GM21825 (cell line): ENCODE data around the gene PRRC1.

Experiments
- ATAC-seq: cut with Tn5 transposase; IDR thresholded peaks from one replicate; pipeline ENCODE4 v1.9.1; 2021; ENCODE audit warnings: mild to moderate bottlenecking, moderate library complexity; ENCODE audit not compliant: unreplicated experiment

Gene PRRC1

DNA sequence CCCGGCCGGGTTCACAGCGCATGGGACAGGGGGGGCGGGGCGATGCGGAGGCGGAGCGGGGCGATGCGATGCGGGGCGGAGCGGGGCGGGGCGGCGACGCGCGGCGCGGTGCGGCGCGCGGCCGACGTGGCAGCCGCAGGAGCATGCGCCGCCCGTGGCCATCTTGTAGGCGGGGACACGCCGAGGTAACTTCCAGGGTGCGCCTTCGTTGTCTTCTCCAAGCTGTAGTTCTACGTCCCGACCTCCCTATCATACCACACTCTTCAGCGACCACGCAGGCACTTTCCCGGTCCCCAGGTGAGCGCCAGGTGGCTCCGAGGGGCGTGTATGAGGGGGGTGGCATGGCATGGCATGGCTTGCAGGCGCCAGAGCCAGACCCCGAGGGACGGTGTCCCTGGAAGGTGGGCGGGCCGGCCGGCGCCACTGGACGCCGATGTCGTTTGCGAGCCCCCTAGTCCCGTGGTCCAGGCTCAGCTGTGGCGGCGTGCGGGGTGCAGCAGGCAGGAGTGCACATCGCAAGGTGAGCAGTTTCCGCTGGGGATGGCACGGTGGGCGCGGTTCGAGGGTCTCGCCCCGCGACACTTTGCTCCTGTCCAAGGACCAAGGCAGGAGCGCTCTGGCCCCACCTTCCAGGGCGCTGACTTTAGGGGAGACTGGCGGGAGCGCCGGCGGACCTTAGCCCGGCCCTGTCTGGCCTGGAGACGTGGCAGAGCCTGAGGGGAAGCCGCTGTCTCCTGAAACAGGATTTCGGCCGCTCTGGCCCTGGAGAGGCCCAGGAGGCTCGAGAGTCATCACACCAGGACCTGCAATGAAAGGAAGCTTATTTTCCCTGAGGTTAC, at the start of gene PRRC1:
Gene PRRC1 (plus strand): TSS at position 161 of the 839 bp plus-strand sequence. CDS start 5,840 bp downstream, outside the sequence.
- ATAC-seq: peak; percentile 96

GRCh38 chr5:127471211-127471610, 46.2 kb upstream of the PRRC1 start:
- no peak for ATAC-seq

- ATAC-seq: no peak
Observed at GRCh38 chr5:127472700-127473099, 44.7 kb upstream of the PRRC1 start.

GRCh38 chr5:127486471-127486870, 31.0 kb upstream of the PRRC1 start:
- ATAC-seq: no peak

DNA sequence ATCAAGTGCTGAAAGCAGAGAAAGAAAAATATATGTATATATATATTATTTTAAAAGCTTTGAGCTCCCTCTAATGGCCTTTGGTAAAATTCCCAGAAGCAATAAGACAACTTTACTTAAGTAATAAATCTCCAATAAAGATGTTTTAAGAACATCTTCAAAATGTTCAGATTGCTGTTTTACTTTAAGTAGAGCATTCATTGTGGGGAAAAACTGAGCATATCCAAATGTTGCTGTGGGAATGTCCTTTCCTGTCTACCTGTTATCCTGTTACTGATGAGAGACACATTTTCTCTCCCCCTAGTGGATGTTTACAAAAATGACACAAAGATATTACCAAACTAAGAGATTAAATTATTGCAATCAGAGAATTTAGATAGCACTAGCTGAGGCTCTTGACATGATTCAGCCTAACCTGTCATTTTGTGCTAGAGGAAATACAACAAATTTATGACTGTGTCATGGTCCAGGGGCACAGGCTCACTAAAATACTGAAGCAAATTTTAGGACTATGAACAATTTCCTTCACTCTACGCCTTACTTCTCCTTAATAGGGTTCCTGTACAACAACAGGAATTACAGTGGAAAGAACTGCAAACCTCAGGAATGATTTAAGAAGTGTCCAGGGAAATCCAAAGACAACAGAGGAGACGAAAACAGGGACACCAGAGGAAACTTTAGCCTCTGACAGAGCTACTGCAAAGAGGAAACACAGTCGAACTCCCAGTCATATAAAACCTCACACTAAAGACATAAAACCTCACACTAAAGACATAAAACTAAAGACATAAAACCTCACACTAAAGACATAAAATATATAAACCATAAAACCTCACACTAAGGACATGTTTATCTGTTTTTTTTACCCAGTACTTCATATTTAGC, 24.3 kb upstream of the PRRC1 start:
- ATAC-seq: peak; percentile 81

DNA sequence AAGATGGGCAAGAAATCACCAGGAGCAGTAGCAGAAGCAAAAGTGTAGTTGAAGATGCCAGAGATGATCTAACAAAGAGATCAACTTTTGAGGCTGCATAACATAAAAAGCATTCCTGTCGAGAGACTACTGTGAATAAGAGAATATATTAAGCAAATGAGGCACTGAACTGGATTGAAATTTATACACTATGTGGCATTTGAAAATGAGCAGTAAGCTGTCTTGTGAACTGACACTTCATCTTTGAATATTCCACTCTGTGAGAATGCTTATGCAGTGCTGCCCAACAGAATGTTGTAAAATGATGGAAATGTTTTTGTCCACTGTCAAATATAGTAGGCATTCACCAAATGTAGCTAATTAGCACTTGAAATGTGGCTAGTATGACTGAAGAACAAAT, 18.9 kb upstream of the PRRC1 start:
- no peak for ATAC-seq

GRCh38 chr5:127505905-127506304, 11.5 kb upstream of the PRRC1 start:
- ATAC-seq: no peak

DNA sequence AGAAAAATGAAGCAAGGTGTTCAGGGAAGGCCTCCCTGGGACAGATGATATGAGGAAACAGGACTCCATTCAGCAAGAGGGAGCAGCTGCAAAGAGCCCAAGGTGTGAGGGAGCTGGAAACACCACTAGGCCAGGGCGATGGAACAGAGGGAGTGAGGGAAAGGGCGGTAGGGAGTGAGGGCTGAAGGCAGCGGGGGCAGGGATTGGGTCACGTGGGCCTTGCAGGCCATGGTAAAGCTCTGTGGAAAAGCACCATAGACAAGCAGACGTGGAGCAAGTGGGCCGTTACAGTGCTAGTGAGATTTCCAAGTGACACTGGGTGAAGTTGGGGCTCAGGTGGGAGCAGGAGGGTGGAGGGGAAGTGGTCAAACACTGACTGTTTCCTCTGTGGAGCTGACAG, 10.8 kb upstream of the PRRC1 start:
- ATAC-seq: no peak

DNA sequence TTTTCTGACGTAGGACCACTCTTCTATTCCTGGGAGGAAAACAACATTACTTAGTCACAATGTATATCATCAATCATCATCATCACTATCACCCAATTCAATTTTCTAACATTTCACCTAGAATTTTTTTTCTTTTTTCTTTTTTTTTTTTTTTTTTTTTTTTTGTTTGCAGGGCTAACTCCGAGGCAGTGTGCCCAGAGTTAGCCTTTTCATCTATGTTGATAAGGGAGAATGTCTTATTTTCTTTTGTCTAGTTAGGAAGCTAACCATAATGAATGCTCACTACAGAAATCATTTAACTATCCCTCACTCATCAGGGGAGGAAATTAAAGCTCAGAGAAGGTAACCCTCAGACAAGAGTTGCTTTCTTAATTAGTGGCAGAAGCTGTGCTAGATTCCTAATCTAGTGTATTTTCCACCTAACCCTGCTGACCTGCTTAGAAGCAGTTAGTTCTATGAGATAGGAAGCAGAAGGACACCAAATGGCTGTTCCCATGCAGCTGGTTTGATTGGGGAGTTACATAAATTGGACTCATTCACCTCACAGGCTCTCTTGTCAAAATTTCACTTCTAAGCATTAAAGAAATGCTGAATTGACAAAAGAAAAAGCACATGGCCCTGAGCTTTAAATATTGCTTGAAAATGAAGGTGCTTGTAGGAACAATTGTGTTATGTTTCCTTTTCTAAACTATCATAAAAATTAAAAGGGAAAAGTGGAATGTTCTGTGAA, 8.6 kb upstream of the PRRC1 start:
- ATAC-seq: no peak

DNA sequence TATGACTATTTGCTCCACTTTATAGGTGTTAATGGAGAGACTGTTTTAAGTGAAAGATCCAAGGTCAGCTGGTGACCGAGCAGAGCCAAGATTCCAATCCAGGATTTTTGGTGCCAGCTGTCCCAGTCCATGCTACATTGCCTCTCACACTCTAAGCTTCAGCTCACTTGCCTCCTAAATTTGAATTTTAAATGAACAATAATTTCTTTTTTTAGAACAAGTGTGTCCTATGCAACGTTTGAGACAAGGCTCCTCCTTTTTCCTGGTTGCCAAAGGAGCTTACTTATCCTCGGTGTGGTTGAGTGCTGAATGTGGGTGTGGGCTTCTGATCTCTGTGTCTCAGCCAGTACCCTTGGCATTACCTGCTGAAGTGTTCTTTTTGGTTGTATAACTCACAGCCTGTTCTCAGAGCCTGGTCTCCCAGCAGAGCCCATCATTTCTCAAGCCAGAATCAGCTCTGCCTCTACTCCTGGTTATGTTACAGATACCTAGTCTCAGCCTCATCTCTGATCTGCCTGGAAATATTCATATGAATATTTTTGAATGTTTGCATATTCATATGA, 4.0 kb upstream of the PRRC1 start:
- no peak for ATAC-seq

DNA sequence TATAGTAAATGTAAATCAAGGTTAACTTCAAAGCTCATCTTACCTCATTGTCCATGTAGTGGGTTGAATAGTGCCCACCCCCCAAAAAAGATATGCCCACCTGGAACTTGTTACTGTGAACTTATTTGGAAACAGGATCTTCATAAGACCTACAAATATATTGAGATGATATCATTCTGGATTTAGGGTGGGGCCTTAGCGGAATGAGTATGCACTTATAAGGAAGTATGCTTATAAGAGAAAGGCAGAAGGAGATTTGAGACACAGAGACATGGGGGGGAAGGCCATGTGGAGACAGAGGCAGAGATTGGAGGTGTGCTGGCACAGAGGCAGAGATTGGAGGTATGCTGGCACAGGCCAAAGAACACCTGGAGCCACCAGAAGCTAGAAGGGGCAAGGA, 2.6 kb upstream of the PRRC1 start:
- ATAC-seq: no peak

DNA sequence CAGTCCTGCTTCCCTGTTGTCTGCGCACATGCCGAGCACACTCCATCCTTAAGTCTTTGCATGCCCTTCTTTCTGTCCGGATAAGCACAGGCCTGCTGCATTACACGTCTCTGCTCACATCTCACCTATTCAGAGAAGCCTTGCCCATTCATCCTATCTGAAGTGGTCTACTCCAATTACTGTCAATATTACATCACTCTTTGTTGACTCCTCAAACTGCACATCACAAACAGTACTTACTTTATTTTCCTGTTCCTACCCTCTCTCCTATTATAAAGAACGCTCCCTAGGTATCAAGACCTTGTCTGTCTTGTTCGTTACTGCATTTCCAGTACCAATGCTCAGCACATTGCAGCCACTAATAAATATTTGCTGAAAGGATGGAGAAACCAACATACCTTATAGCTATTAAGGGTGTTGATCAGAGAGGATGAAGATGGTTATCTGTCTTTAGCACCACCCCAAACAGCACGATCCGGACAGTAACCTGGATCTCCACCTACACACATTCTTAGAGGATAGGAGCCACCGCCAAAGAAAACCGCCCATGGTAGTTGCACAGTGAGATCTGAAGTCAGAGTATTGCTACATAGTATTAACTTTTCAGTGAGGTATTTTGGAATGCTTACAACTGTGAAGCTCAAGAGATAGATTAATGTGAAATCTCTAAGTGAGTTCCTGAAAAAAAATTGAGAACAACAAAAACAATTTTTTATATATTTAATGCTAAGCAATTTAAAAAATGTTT, 1.6 kb upstream of the PRRC1 start:
- ATAC-seq: no peak

DNA sequence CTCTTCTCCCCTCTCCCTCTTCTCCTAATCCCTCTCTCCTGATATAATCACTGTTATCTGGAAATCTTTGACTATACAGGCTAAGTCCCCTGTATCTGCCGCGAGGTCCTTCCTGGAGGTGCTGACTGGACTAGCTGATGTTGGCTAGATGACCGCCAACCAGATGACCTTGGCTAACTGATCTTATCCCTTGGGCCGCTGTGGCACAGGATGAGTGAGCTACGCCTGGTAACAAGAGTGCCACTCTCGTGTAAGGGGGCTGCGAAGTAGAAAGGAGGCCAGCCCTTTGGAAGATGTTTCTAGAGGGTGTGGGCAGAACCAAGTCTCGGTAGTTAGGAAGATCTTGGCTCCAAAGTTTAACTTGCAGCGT, 345 bp upstream of the PRRC1 start:
- peak; percentile 28 for ATAC-seq

- no peak for ATAC-seq
Observed at GRCh38 chr5:127518319-127518621, 830 bp downstream of the PRRC1 start.

- no peak for ATAC-seq
Observed at GRCh38 chr5:127519527-127519926, 2.1 kb downstream of the PRRC1 start.

GRCh38 chr5:127521138-127521770, 3.8 kb downstream of the PRRC1 start:
- no peak for ATAC-seq

- ATAC-seq: no peak
Observed at GRCh38 chr5:127525181-127525580, 7.7 kb downstream of the PRRC1 start.

GRCh38 chr5:127529904-127530682, 12.7 kb downstream of the PRRC1 start:
- no peak for ATAC-seq

DNA sequence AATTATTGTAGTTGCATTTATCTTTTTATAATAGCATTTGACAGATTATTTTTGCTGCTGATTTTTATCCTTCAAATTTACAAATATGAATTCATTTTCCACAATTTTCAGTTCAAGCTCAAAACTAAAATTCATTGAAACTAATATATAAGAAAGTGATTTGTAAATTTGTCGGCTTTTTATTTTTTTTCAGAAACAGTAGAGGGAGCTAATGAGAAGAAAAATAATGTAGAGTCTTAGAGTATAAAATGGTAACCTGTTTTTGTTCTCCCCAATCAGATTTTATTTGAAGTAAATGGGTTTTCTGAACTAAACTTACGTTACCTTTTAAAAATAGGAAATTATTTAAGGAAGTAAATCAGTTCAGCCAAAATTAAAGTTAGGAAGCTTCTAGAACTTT, 19.2 kb downstream of the PRRC1 start:
- ATAC-seq: no peak
